Heart left ventricle (tissue), 16 donors: ENCODE measurements around the gene CUL5. TPM values are rescaled to one million over a fixed set of nuclear protein-coding genes. Genes with fewer than 3 reads are reported as not detected.
A peak's percentile ranks its signal among the peaks of the same experiment; 100 is the strongest.
"Not testable (repeated sequence)": the region's sequence is repeated elsewhere in the genome, so short reads cannot be mapped to it uniquely, and the experiment has no call there.

Experiments
- ATAC-seq, 4 donors: fragments of 200-7000 bp; cut with Tn5 transposase; one replicate each; pipeline ENCODE4 v1.9.1; 2020 to 2022; ENCODE audit warnings: moderate library complexity in 4 of 4, mild to moderate bottlenecking in 3 of 4, moderate number of reproducible peaks in 1 of 4
- DNase-seq, 5 donors: peaks; one replicate each; pipeline ENCODE4 v3.0.0-alpha.2; 2020
- H3K27ac ChIP-seq, 12 donors: fragments of 200-600 bp; sonication (generic) in 4 of 12; one replicate each; pipeline versions ENCODE4 v1.5.0 to v1.8.0; 2016 to 2022; ENCODE audit warnings: mild to moderate bottlenecking in 2 of 12
- H3K27me3 ChIP-seq, 9 donors: fragments of 200-600 bp; sonication (generic) in 2 of 9; one replicate each; pipeline versions ENCODE4 v1.5.1 to v1.8.0; 2016 to 2022; ENCODE audit warnings: mild to moderate bottlenecking in 3 of 9
- H3K36me3 ChIP-seq, 9 donors: fragments of 200-600 bp; sonication (generic) in 2 of 9; one replicate each; pipeline versions ENCODE4 v1.5.0 to v1.8.0; 2018 to 2022; ENCODE audit warnings: mild to moderate bottlenecking in 2 of 9
- H3K4me1 ChIP-seq, 12 donors: fragments of 200-600 bp; sonication (generic) in 4 of 12; one replicate each; pipeline versions ENCODE4 v1.5.0 to v1.8.0; 2016 to 2022; ENCODE audit warnings: mild to moderate bottlenecking in 3 of 12
- H3K4me3 ChIP-seq, 12 donors: fragments of 200-600 bp; sonication (generic) in 4 of 12; one replicate each; pipeline versions ENCODE4 v1.5.0 to v1.8.0; 2017 to 2022; ENCODE audit warnings: mild to moderate bottlenecking in 9 of 12, moderate library complexity in 4 of 12
- H3K9me3 ChIP-seq, 12 donors: fragments of 200-600 bp; sonication (generic) in 4 of 12; one replicate each; pipeline versions ENCODE4 v1.5.0 to v1.8.0; 2016 to 2022; ENCODE audit warnings: mild to moderate bottlenecking in 1 of 12
- CTCF ChIP-seq, 12 donors: fragments of 200-600 bp; sonication (generic) in 4 of 12; IDR thresholded peaks; one replicate each; pipeline versions ENCODE4 v1.5.0 to v1.8.0; 2018 to 2022; ENCODE audit warnings: antibody characterized with exemption in 12 of 12, mild to moderate bottlenecking in 5 of 12
- POLR2A ChIP-seq, 2 donors: fragments of 450-650 bp; IDR thresholded peaks; one replicate each; pipeline ENCODE4 v1.6.1; 2017; ENCODE audit warnings: antibody characterized with exemption in 2 of 2, mild to moderate bottlenecking in 2 of 2, moderate library complexity in 2 of 2
- WGBS, 4 donors: extraction: QIAGEN DNeasy Blood & Tissue Kit in 2 of 4; methylation state at CpG; one replicate each; pipeline versions ENCODE4 v1.1.5 to v1.1.7; 2013 to 2018; 5-methylcytosine and 5-hydroxymethylcytosine counted together
- intact Hi-C, 10 donors: fragments of 100-400 bp; cut with DNase I; formaldehyde crosslinking; loops; one replicate each; pipeline versions ENCODE4 v1.11.1 to v1.14.2; 2022
- polyA plus RNA-seq, 2 donors: library from polyadenylated mRNA; stranded (reverse); fragments of 200-250 nt; gene quantifications; one replicate each; pipeline ENCODE4 v1.2.3, GENCODE V29; 2013
- total RNA-seq, 9 donors: library from RNA; depleted of rRNA in 2 of 9; stranded (reverse); fragments of >200 nt in 2 of 9; fragmentation: NEBNext Ultra II Directional in 3 of 9; extraction: Animal tissue kit (Norgen Biotek cat#: 25700) in 3 of 9; gene quantifications; one replicate each; pipeline versions ENCODE4 v1.1.0 to v1.2.4, GENCODE V29; 2016 to 2023
- donor health status: ischemic (EF 13 %, LVEDD 7.1; RV severe dilation, severe dysfunction).
- donor health status: healthy with polysubstance abuse.
- donor health status: DM: no; HTN: yes; CAD: no.
- donor health status: DM: no; HTN: no; CAD: no.
- donor health status: ischemic (EF 25% LVEDD 6.9; RV normal size, moderate dysfunction).
- donor health status: ischemic (EF 25% LVEDD 5.7; RV mildly dilated, moderate dysfunction).
- donor health status: healthy.
- donor health status: DM: yes; HTN: yes; CAD: no.
- donor health status: ischemic (EF 35%, LVEDD 5.7; RV mildly dilated, moderate dysfunction).
- donor health status: nonischemic (EF 11% LVEDD 7.7; RV severe dilation, severe dysfunction).
- donor health status: DM: yes; HTN: yes; CAD: no.
- donor health status: PGD.
- donor health status: ischemic (EF 29% LVEDD 5.4; RV normal size, mild dysfunction).
- donor health status: nonischemic (EF 23%, LVEDD 6.1; RV moderate dilation, normal function).

The CUL5 gene
- total and polyA plus RNA-seq, 11 donors, result 6.0 to 46.0 (median 35.2) TPM

GRCh38 chr11:108019870-108020540, 11.3 kb downstream of the CUL5 start:
- no peaks in the 10 kb centered on the region for H3K36me3 ChIP-seq
- WGBS, 4 donors, result 46 to 62% (median 52%) methylated on average over 4 of the region's 4 CpGs
- no peaks in the 10 kb centered on the region for H3K9me3 ChIP-seq
- no peak for TF ChIP-seq POLR2A (IDR thresholded peaks at IDR 0.05)
- no peak for TF ChIP-seq CTCF (IDR thresholded peaks at IDR 0.05)
- peaks cover 0 to 31% (median 10%) of the 10 kb centered on the region in 12 donors for H3K4me1 ChIP-seq
- intact Hi-C loops, result no loop called here
- no peak for DNase-seq
- no peaks in the 10 kb centered on the region for H3K27me3 ChIP-seq
- peak in 1 of 4 donors; percentile 31 for ATAC-seq
- no peak overlapping the region for H3K4me3 ChIP-seq
- no peak overlapping the region for H3K27ac ChIP-seq

GRCh38 chr11:108025387-108026080, 16.8 kb downstream of the CUL5 start:
- H3K4me3 ChIP-seq, result no peak overlapping the region
- no peaks in the 10 kb centered on the region for H3K36me3 ChIP-seq
- H3K4me1 ChIP-seq, result peaks cover 0 to 27% (median 7%) of the 10 kb centered on the region in 12 donors
- WGBS, 4 donors, result 54 to 76% (median 64%) methylated on average over 5 of the region's 5 CpGs
- no peak for TF ChIP-seq CTCF (IDR thresholded peaks at IDR 0.05)
- no peak for TF ChIP-seq POLR2A (IDR thresholded peaks at IDR 0.05)
- intact Hi-C loops, result no loop called here
- no peaks in the 10 kb centered on the region for H3K9me3 ChIP-seq
- H3K27me3 ChIP-seq, result no peaks in the 10 kb centered on the region
- no peak for ATAC-seq
- no peak for DNase-seq
- peak overlapping the region in 1 of 12 donors; percentile 55 for H3K27ac ChIP-seq

- no peak overlapping the region for H3K27ac ChIP-seq
- no peak for DNase-seq
- H3K4me1 ChIP-seq, result peaks cover 0 to 27% (median 7%) of the 10 kb centered on the region in 12 donors
- peak in 1 of 12 donors; percentile 11 for TF ChIP-seq CTCF (IDR thresholded peaks at IDR 0.05)
- TF ChIP-seq POLR2A (IDR thresholded peaks at IDR 0.05), result no peak
- H3K27me3 ChIP-seq, result no peaks in the 10 kb centered on the region
- H3K4me3 ChIP-seq, result no peak overlapping the region
- 96 to 99% (median 98%) methylated on average over 7 of the region's 7 CpGs for WGBS, 4 donors
- H3K36me3 ChIP-seq, result no peaks in the 10 kb centered on the region
- intact Hi-C loops, result no loop called here
- no peak for ATAC-seq
- H3K9me3 ChIP-seq, result peaks cover 0 to 6% (median 0%) of the 10 kb centered on the region in 12 donors
These were observed 18.4 kb downstream of the CUL5 start for GRCh38 chr11:108027057-108027456.

GRCh38 chr11:108028822-108029441, 20.2 kb downstream of the CUL5 start:
- H3K27me3 ChIP-seq, H3K27ac ChIP-seq, H3K4me3 ChIP-seq, H3K36me3 ChIP-seq, ATAC-seq, DNase-seq, H3K9me3 ChIP-seq, intact Hi-C loops: not testable (repeated sequence)
- H3K4me1 ChIP-seq, result peaks cover 0 to 24% (median 7%) of the 10 kb centered on the region in 12 donors
- WGBS, 4 donors, result 86 to 95% (median 94%) methylated on average over 2 of the region's 2 CpGs

GRCh38 chr11:108031604-108032003, 22.9 kb downstream of the CUL5 start:
- H3K4me3 ChIP-seq, intact Hi-C loops, DNase-seq, H3K9me3 ChIP-seq, ATAC-seq, H3K27me3 ChIP-seq, H3K27ac ChIP-seq: not testable (repeated sequence)
- 94 to 98% (median 97%) methylated on average over 2 of the region's 2 CpGs for WGBS, 4 donors
- Histone ChIP-seq H3K4me1 (peaks cover 0 to 21% (median 1%) of the 10 kb centered on the region in 12 donors), H3K36me3 (peaks cover 0 to 31% (median 29%) of the 10 kb centered on the region in 9 donors)
